A673 (cell line): ENCODE data around the gene SLC22A4.

Experiments
- CTCF ChIP-seq: fragments of 300-800, 200-600 bp; sonication (generic); conservative IDR thresholded peaks from 2 replicates; pipeline ENCODE4 v1.5.1; 2017; ENCODE audit warnings: low read depth, mild to moderate bottlenecking, antibody characterized with exemption, low read length, moderate library complexity, mixed read lengths
- EZH2 ChIP-seq: fragments of 200-600 bp; sonication (generic); IDR thresholded peaks from 2 replicates; pipeline ENCODE4 v1.6.1; 2017; ENCODE audit warnings: borderline replicate concordance, low read depth, mild to moderate bottlenecking, mixed read lengths, antibody characterized with exemption, low read length; ENCODE audit not compliant: poor library complexity, severe bottlenecking

- TF ChIP-seq CTCF, result no peak
- no peak for TF ChIP-seq EZH2
Measured at GRCh38 chr5:132319975-132320374, 25.8 kb downstream of the SLC22A4 start.
